SK-N-SH (cell line): ENCODE data around the gene CLDN15. TPM values are rescaled to one million over a fixed set of nuclear protein-coding genes. Genes with fewer than 3 reads are reported as not detected.

Experiments used
- CTCF ChIA-PET: fragments of 300-600, 350-600 bp; formaldehyde crosslinking; extraction: SDS; loops from one replicate; lab custom pipeline; 2021; lab: Yijun Ruan, JAX
- POLR2A ChIA-PET: fragments of 350-600 bp; sonication (Branson Sonifier 250); formaldehyde crosslinking; extraction: SDS; loops from one replicate; lab custom pipeline; 2020; ENCODE audit warnings: antibody characterized with exemption, inconsistent platforms; lab: Yijun Ruan, JAX
- DNase-seq: peaks from one replicate; pipeline ENCODE4 v3.0.0; 2012
- H2AFZ ChIP-seq: fragments of 200-600 bp; sonication (generic); 2 replicates; pipeline ENCODE4 v1.8.1; 2016; ENCODE audit warnings: antibody characterized with exemption, mild to moderate bottlenecking, low read depth
- H3F3A ChIP-seq: fragments of 200-600 bp; sonication (generic); replicated peaks from 2 replicates; pipeline ENCODE3; 2016; ENCODE audit warnings: antibody characterized with exemption, mild to moderate bottlenecking; ENCODE audit not compliant: insufficient read depth
- H3K27ac ChIP-seq, 2 experiments: fragments of 200-500 bp in 1 of 2; fragments of 200-600 bp in 1 of 2; sonication (Bioruptor generic) in 1 of 2; sonication (generic), shearing (Covaris generic) in 1 of 2; 2 replicates each; pipeline versions ENCODE4 v1.5.1 to v1.6.1; 2014 to 2016; ENCODE audit warnings: low read depth in 2 of 2, inconsistent platforms in 1 of 2, low read length in 1 of 2, mild to moderate bottlenecking in 1 of 2, mixed read lengths in 1 of 2
- H3K27me3 ChIP-seq: fragments of 200-600 bp; sonication (generic), shearing (Covaris generic); 2 replicates; pipeline ENCODE4 v1.6.1; 2016; ENCODE audit warnings: mixed run types; ENCODE audit not compliant: insufficient read depth
- H3K36me3 ChIP-seq, 2 experiments: fragments of 200-500 bp in 1 of 2; fragments of 200-600 bp in 1 of 2; sonication (Bioruptor generic) in 1 of 2; sonication (generic) in 1 of 2; replicated peaks in 1 of 2; 2 replicates each; pipeline versions ENCODE3 to v1.5.1; 2014 to 2016; ENCODE audit warnings: low read length in 1 of 2, mild to moderate bottlenecking in 1 of 2; ENCODE audit not compliant: insufficient read depth in 2 of 2, control insufficient read depth in 1 of 2
- H3K4me1 ChIP-seq, 2 experiments: fragments of 200-500 bp in 1 of 2; fragments of 200-600 bp in 1 of 2; sonication (Bioruptor generic) in 1 of 2; sonication (generic), shearing (Covaris generic) in 1 of 2; 2 replicates each; pipeline versions ENCODE4 v1.5.1 to v1.6.1; 2014 to 2016; ENCODE audit warnings: low read depth in 1 of 2, low read length in 1 of 2, mixed run types in 1 of 2; ENCODE audit not compliant: insufficient read depth in 2 of 2, control insufficient read depth in 1 of 2
- H3K4me2 ChIP-seq: fragments of 200-600 bp; sonication (generic), shearing (Covaris generic); 2 replicates; pipeline ENCODE4 v1.6.1; 2017; ENCODE audit warnings: mixed run types
- H3K4me3 ChIP-seq, 2 experiments: fragments of 200-500 bp in 1 of 2; fragments of 200-600 bp in 1 of 2; sonication (Bioruptor generic) in 1 of 2; sonication (generic), shearing (Covaris generic) in 1 of 2; 2 replicates each; pipeline versions ENCODE4 v1.5.1 to v1.8.1; 2014 to 2016; ENCODE audit warnings: low read depth in 2 of 2, inconsistent platforms in 1 of 2, low read length in 1 of 2, mild to moderate bottlenecking in 1 of 2, mixed read lengths in 1 of 2, moderate library complexity in 1 of 2
- H3K79me2 ChIP-seq: fragments of 200-600 bp; sonication (generic); 2 replicates; pipeline ENCODE4 v1.8.1; 2017; ENCODE audit warnings: mild to moderate bottlenecking; ENCODE audit not compliant: insufficient read depth
- H3K9ac ChIP-seq: fragments of 200-600 bp; sonication (generic); 2 replicates; pipeline ENCODE4 v1.6.1; 2017; ENCODE audit warnings: mixed run types
- H3K9me2 ChIP-seq: fragments of 200-600 bp; sonication (generic); 2 replicates; pipeline ENCODE4 v1.6.1; 2017; ENCODE audit warnings: mixed run types
- H3K9me3 ChIP-seq: fragments of 200-600 bp; sonication (generic); 2 replicates; pipeline ENCODE4 v1.6.1; 2017; ENCODE audit warnings: mixed run types, mild to moderate bottlenecking, moderate library complexity
- H4K20me1 ChIP-seq: fragments of 200-600 bp; sonication (generic); 2 replicates; pipeline ENCODE4 v1.6.1; 2017; ENCODE audit warnings: mild to moderate bottlenecking, mixed run types; ENCODE audit not compliant: insufficient read depth
- CHD2 ChIP-seq: fragments of 150-350 bp; IDR thresholded peaks from 2 replicates; pipeline ENCODE4 v1.6.1; 2018; ENCODE audit warnings: low read length; ENCODE audit not compliant: partially characterized antibody
- CTCF ChIP-seq: fragments of 200-600 bp; sonication (generic); IDR thresholded peaks from 2 replicates; pipeline ENCODE4 v1.6.1; 2017; ENCODE audit warnings: antibody characterized with exemption, mild to moderate bottlenecking, moderate library complexity
- ELF1 ChIP-seq: IDR thresholded peaks from 2 replicates; pipeline ENCODE4 v1.4.0; 2012
- EP300 ChIP-seq, 2 experiments: IDR thresholded peaks; 2 replicates each; pipeline versions ENCODE4 v1.4.0 to v1.6.1; 2012; ENCODE audit warnings: borderline replicate concordance in 1 of 2, low read depth in 1 of 2, low read length in 1 of 2
- EZH2phosphoT487 ChIP-seq: fragments of 200-600 bp; sonication (generic); IDR thresholded peaks from 2 replicates; pipeline ENCODE4 v1.6.1; 2017; ENCODE audit warnings: low read depth, mixed run types, mild to moderate bottlenecking, antibody characterized with exemption, moderate library complexity, borderline replicate concordance
- FOSL2 ChIP-seq: IDR thresholded peaks from 2 replicates; pipeline ENCODE4 v1.4.0; 2012; ENCODE audit warnings: low read depth, mild to moderate bottlenecking, moderate library complexity, borderline replicate concordance
- FOXM1 ChIP-seq: IDR thresholded peaks from 2 replicates; pipeline ENCODE4 v1.4.0; 2012; ENCODE audit warnings: low read depth, mild to moderate bottlenecking
- GABPA ChIP-seq: IDR thresholded peaks from 2 replicates; pipeline ENCODE4 v1.4.0; 2012; ENCODE audit warnings: low read depth, mild to moderate bottlenecking
- IRF3 ChIP-seq: fragments of 150-350 bp; IDR thresholded peaks from 2 replicates; pipeline ENCODE4 v1.6.1; 2016; ENCODE audit warnings: mild to moderate bottlenecking, low read depth, low read length
- JUND ChIP-seq: IDR thresholded peaks from 2 replicates; pipeline ENCODE4 v1.4.0; 2012
- MEF2A ChIP-seq: IDR thresholded peaks from 2 replicates; pipeline ENCODE4 v1.4.0; 2012; ENCODE audit warnings: low read depth, borderline replicate concordance
- NFIC ChIP-seq: IDR thresholded peaks from 2 replicates; pipeline ENCODE4 v1.4.0; 2012; ENCODE audit warnings: borderline replicate concordance
- POLR2AphosphoS5 ChIP-seq: IDR thresholded peaks from 2 replicates; pipeline ENCODE4 v1.6.1; 2012; ENCODE audit warnings: low read depth, low read length
- RFX5 ChIP-seq: IDR thresholded peaks from 2 replicates; pipeline ENCODE4 v1.6.1; 2012; ENCODE audit warnings: mild to moderate bottlenecking, improper control_type of control experiment, low read length
- SIN3A ChIP-seq: IDR thresholded peaks from 2 replicates; pipeline ENCODE4 v1.6.1; 2012; ENCODE audit warnings: low read depth, mild to moderate bottlenecking, low read length, moderate library complexity, borderline replicate concordance
- TAF1 ChIP-seq: IDR thresholded peaks from 2 replicates; pipeline ENCODE4 v1.6.1; 2012; ENCODE audit warnings: low read depth, mild to moderate bottlenecking, low read length, moderate library complexity, borderline replicate concordance
- TCF12 ChIP-seq: IDR thresholded peaks from 2 replicates; pipeline ENCODE4 v1.4.0; 2012
- USF1 ChIP-seq: IDR thresholded peaks from 2 replicates; pipeline ENCODE4 v1.4.0; 2012; ENCODE audit warnings: low read depth, borderline replicate concordance
- YY1 ChIP-seq: IDR thresholded peaks from 2 replicates; pipeline ENCODE4 v1.4.0; 2012; ENCODE audit warnings: low read depth, mild to moderate bottlenecking
- ZBTB33 ChIP-seq: IDR thresholded peaks from 2 replicates; pipeline ENCODE4 v1.4.0; 2012; ENCODE audit warnings: low read depth, borderline replicate concordance
- WGBS: methylation state at CpG from one replicate; pipeline ENCODE4 v1.1.6; 2017; ENCODE audit warnings: low lambda C conversion rate; 5-methylcytosine and 5-hydroxymethylcytosine counted together
- polyA plus RNA-seq, 3 experiments: library from polyadenylated mRNA; depleted of rRNA; stranded (reverse); fragments of >200 nt; gene quantifications; 2 replicates each; pipeline ENCODE4 v1.2.3, GENCODE V29; 2012
- TF ChIP-seq, protein P1 (sequence below): IDR thresholded peaks from 2 replicates; pipeline ENCODE4 v1.4.0; 2012; ENCODE audit warnings: low read depth

Gene CLDN15
- polyA plus RNA-seq, 1 of the 3 experiments (the other 2 are of a cell fraction) = 24.0 TPM

DNA sequence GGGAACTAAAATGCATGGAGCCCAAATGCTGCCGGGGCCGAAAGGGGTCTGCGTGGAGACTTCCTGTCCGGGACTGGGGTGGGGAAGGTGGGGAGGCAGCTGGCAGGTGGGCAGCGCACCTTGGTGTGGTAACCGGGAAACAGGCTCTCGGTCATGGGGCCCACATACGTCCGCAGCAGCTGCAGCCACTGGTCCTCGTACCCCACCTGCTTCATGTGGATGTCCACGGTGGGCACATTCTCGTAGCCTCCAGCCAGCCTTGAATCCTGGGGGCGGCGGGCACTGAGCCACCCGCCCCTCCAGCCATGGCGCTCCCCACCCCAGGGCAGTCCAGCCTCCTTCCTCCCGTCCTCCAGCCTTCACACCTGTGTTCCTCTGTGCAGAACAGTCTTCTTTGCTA, 30.1 kb downstream of the CLDN15 start:
- peaks cover 14 to 36% of the 10 kb centered on the region in 2 experiments for H3K36me3 ChIP-seq
- 98% methylated on average over 11 of the region's 17 CpGs for WGBS
- no peaks in the 10 kb centered on the region for H3K4me1 ChIP-seq
- TF ChIP-seq GABPA (no peak), RFX5 (no peak), CTCF (no peak), SIN3A (no peak), YY1 (no peak), MEF2A (no peak), CHD2 (no peak), ZBTB33 (no peak), USF1 (no peak)
- no peak overlapping the region for H3K4me2 ChIP-seq
- no peaks in the 10 kb centered on the region for H3K9me2 ChIP-seq
- ChIA-PET CTCF (interaction anchor here (0.9 to 2.5 kb wide), 2 partner anchors 15 to 42 kb away, joined by 4 to 10 read pairs; partner anchors contain the start of gene VGF), POLR2A (interaction anchor here (1.0 to 1.2 kb wide), 3 partner anchors 9 to 114 kb away, joined by 3 read pairs; partner anchors contain the start of genes IFT22 and VGF)
- no peak overlapping the region for H3K27ac ChIP-seq
- no peaks in the 10 kb centered on the region for H3K27me3 ChIP-seq
- H2AFZ ChIP-seq = no peak overlapping the region
- no peaks in the 10 kb centered on the region for H4K20me1 ChIP-seq
- H3F3A ChIP-seq = peaks cover 9% of the 10 kb centered on the region
- H3K9me3 ChIP-seq = no peaks in the 10 kb centered on the region
- no peak overlapping the region for H3K9ac ChIP-seq
- no peaks in the 10 kb centered on the region for H3K79me2 ChIP-seq
- DNase-seq = no peak
- H3K4me3 ChIP-seq = no peak overlapping the region

- no peaks in the 10 kb centered on the region for H3K9me3 ChIP-seq
- no peak overlapping the region for H2AFZ ChIP-seq
- H3K9ac ChIP-seq = no peak overlapping the region
- no peaks in the 10 kb centered on the region for H3K79me2 ChIP-seq
- no peaks in the 10 kb centered on the region for H3K9me2 ChIP-seq
- ChIA-PET POLR2A (interaction anchor here (2.5 kb wide), 1 partner anchor 12 kb away, joined by 11 read pairs; no protein-coding TSS in a partner anchor), CTCF (interaction anchor here (0.8 to 1.6 kb wide), 3 partner anchors 11 to 38 kb away, joined by 3 to 4 read pairs (median 3); partner anchors contain the start of genes PLOD3 and ZNHIT1)
- no peak overlapping the region for H3K4me2 ChIP-seq
- H3K27me3 ChIP-seq = no peaks in the 10 kb centered on the region
- no peak overlapping the region for H3K4me3 ChIP-seq
- no peaks in the 10 kb centered on the region for H3K4me1 ChIP-seq
- H3F3A ChIP-seq = peaks cover 9% of the 10 kb centered on the region
- H3K27ac ChIP-seq = no peak overlapping the region
- WGBS = 88% methylated on average over 19 of the region's 19 CpGs
- H4K20me1 ChIP-seq = no peaks in the 10 kb centered on the region
- H3K36me3 ChIP-seq = peaks cover 14 to 28% of the 10 kb centered on the region in 2 experiments
- DNase-seq = no peak
- TF ChIP-seq EZH2phosphoT487 (no peak), FOSL2 (no peak), JUND (no peak), POLR2AphosphoS5 (no peak), TCF12 (no peak), USF1 (no peak), ELF1 (no peak), TAF1 (no peak), EP300 (IDR thresholded peaks at IDR 0.05; ENCODE audit: borderline replicate concordance in 1 of 2, low read depth in 1 of 2, low read length in 1 of 2) (no peak), YY1 (no peak), RFX5 (no peak), FOXM1 (no peak), NFIC (no peak), IRF3 (no peak)
- TF ChIP-seq, protein P1, sequence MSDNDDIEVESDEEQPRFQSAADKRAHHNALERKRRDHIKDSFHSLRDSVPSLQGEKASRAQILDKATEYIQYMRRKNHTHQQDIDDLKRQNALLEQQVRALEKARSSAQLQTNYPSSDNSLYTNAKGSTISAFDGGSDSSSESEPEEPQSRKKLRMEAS = no peak
These were observed 30.9 kb downstream of the CLDN15 start for GRCh38 chr7:101206665-101207042.
